SK-N-SH (cell line): ENCODE data around the gene SLC6A17.

ENCODE experiments used
- CTCF ChIP-seq: fragments of 200-600 bp; sonication (generic); IDR thresholded peaks from 2 replicates; pipeline ENCODE4 v1.6.1; 2017; ENCODE audit warnings: antibody characterized with exemption, mild to moderate bottlenecking, moderate library complexity
- EZH2phosphoT487 ChIP-seq: fragments of 200-600 bp; sonication (generic); IDR thresholded peaks from 2 replicates; pipeline ENCODE4 v1.6.1; 2017; ENCODE audit warnings: low read depth, mixed run types, mild to moderate bottlenecking, antibody characterized with exemption, moderate library complexity, borderline replicate concordance
- MXI1 ChIP-seq: IDR thresholded peaks from 2 replicates; pipeline ENCODE4 v1.6.1; 2012; ENCODE audit warnings: mild to moderate bottlenecking, low read depth, low read length, improper control_type of control experiment
- POLR2AphosphoS5 ChIP-seq: IDR thresholded peaks from 2 replicates; pipeline ENCODE4 v1.6.1; 2012; ENCODE audit warnings: low read depth, low read length
- RXRA ChIP-seq: IDR thresholded peaks from 2 replicates; pipeline ENCODE4 v1.4.0; 2012; ENCODE audit warnings: low read depth, mild to moderate bottlenecking, borderline replicate concordance
- TAF1 ChIP-seq: IDR thresholded peaks from 2 replicates; pipeline ENCODE4 v1.6.1; 2012; ENCODE audit warnings: low read depth, mild to moderate bottlenecking, low read length, moderate library complexity, borderline replicate concordance

GRCh38 chr1:110150330-110151174, at the start of gene SLC6A17:
- no peak for TF ChIP-seq CTCF
- TF ChIP-seq POLR2AphosphoS5: no peak
- TF ChIP-seq RXRA: no peak
- TF ChIP-seq TAF1: no peak
- TF ChIP-seq MXI1: no peak
- TF ChIP-seq EZH2phosphoT487: no peak
